Neuronal stem cell (in vitro differentiated cells): ENCODE results near the gene PRKAG3.

Experiments used
- DNase-seq: peaks from one replicate; pipeline ENCODE4 v3.0.0-alpha.2; 2013; ENCODE audit warnings: low spot score
- H2AFZ ChIP-seq: one replicate; pipeline ENCODE4 v1.6.1; 2013; ENCODE audit warnings: mild to moderate bottlenecking, low read length, inconsistent platforms
- H2AK5ac ChIP-seq: 2 replicates; pipeline ENCODE4 v1.6.1; 2013; ENCODE audit warnings: low read depth, mild to moderate bottlenecking, inconsistent platforms, low read length, moderate library complexity, mixed read lengths
- H2BK120ac ChIP-seq: 2 replicates; pipeline ENCODE4 v1.6.1; 2013; ENCODE audit warnings: low read depth, mild to moderate bottlenecking, inconsistent platforms, low read length, moderate library complexity, mixed read lengths
- H2BK12ac ChIP-seq: one replicate; pipeline ENCODE4 v1.6.1; 2013; ENCODE audit warnings: low read length, inconsistent platforms
- H2BK15ac ChIP-seq: 2 replicates; pipeline ENCODE4 v1.6.1; 2013; ENCODE audit warnings: mild to moderate bottlenecking, low read length, inconsistent platforms, mixed read lengths
- H2BK5ac ChIP-seq: one replicate; pipeline ENCODE4 v1.6.1; 2013; ENCODE audit warnings: inconsistent platforms, mild to moderate bottlenecking, low read length, moderate library complexity
- H3K14ac ChIP-seq: one replicate; pipeline ENCODE4 v1.6.1; 2013; ENCODE audit warnings: low read length, inconsistent platforms
- H3K18ac ChIP-seq: 2 replicates; pipeline ENCODE4 v1.6.1; 2013; ENCODE audit warnings: low read length, inconsistent platforms
- H3K23ac ChIP-seq: 2 replicates; pipeline ENCODE4 v1.6.1; 2013; ENCODE audit warnings: low read depth, mild to moderate bottlenecking, mixed read lengths, low read length, inconsistent platforms; ENCODE audit not compliant: poor library complexity
- H3K27ac ChIP-seq: replicated peaks from 3 replicates; pipeline ENCODE4 v1.5.1; 2013; ENCODE audit warnings: low read length, inconsistent platforms
- H3K27me3 ChIP-seq, 3 experiments: 2 replicates each; pipeline ENCODE4 v1.6.1; 2013; ENCODE audit warnings: low read length in 3 of 3, mild to moderate bottlenecking in 2 of 3, inconsistent platforms in 1 of 3, low read depth in 1 of 3, mixed read lengths in 1 of 3, moderate library complexity in 1 of 3; ENCODE audit not compliant: control insufficient read depth in 3 of 3, insufficient read depth in 3 of 3
- H3K36me3 ChIP-seq, 2 donors: replicated peaks in 1 of 2; 2 replicates each; pipeline ENCODE4 v1.6.1; 2013; ENCODE audit warnings: low read length in 2 of 2; ENCODE audit not compliant: control insufficient read depth in 2 of 2, insufficient read depth in 2 of 2
- H3K4ac ChIP-seq: 2 replicates; pipeline ENCODE4 v1.6.1; 2013; ENCODE audit warnings: inconsistent platforms, mild to moderate bottlenecking, low read length, moderate library complexity
- H3K4me1 ChIP-seq, 2 donors: 1 replicate in 1 of 2; 2 replicates in 1 of 2; pipeline ENCODE4 v1.6.1; 2013; ENCODE audit warnings: low read length in 2 of 2, low read depth in 1 of 2; ENCODE audit not compliant: control insufficient read depth in 2 of 2, insufficient read depth in 1 of 2
- H3K4me2 ChIP-seq: one replicate; pipeline ENCODE4 v1.6.1; 2013; ENCODE audit warnings: mild to moderate bottlenecking, low read length, inconsistent platforms; ENCODE audit not compliant: insufficient read depth, poor library complexity, severe bottlenecking
- H3K4me3 ChIP-seq, 2 donors: 2 replicates each; pipeline ENCODE4 v1.5.1; 2013; ENCODE audit warnings: low read length in 2 of 2, mild to moderate bottlenecking in 2 of 2, inconsistent platforms in 1 of 2, moderate library complexity in 1 of 2
- H3K79me1 ChIP-seq: one replicate; pipeline ENCODE4 v1.6.1; 2013; ENCODE audit warnings: low read depth, mild to moderate bottlenecking, inconsistent platforms, low read length, moderate library complexity
- H3K9ac ChIP-seq: one replicate; pipeline ENCODE4 v1.6.1; 2013; ENCODE audit warnings: mild to moderate bottlenecking, low read depth, low read length, inconsistent platforms; ENCODE audit not compliant: poor library complexity
- H3K9me3 ChIP-seq, 2 donors: replicated peaks in 1 of 2; 2 replicates each; pipeline versions ENCODE3 to v1.6.1; 2013; ENCODE audit warnings: low read length in 2 of 2, mild to moderate bottlenecking in 2 of 2, inconsistent platforms in 1 of 2, low read depth in 1 of 2, mixed read lengths in 1 of 2, moderate library complexity in 1 of 2; ENCODE audit not compliant: control insufficient read depth in 2 of 2, insufficient read depth in 1 of 2
- H4K8ac ChIP-seq: one replicate; pipeline ENCODE4 v1.6.1; 2013; ENCODE audit warnings: low read depth, mild to moderate bottlenecking, inconsistent platforms, low read length, moderate library complexity
- H4K91ac ChIP-seq: one replicate; pipeline ENCODE4 v1.6.1; 2013; ENCODE audit warnings: low read length, low read depth, mild to moderate bottlenecking, inconsistent platforms; ENCODE audit not compliant: poor library complexity
- WGBS, 2 donors: extraction: QIAGEN DNeasy Blood & Tissue Kit; methylation state at CpG; one replicate each; pipeline ENCODE4 v1.1.7; 2013; ENCODE audit warnings: missing lambda C conversion rate in 2 of 2, mixed read lengths in 1 of 2; ENCODE audit not compliant: insufficient read length in 2 of 2, insufficient replicate concordance in 1 of 2; ENCODE audit errors: extremely low coverage in 2 of 2; 5-methylcytosine and 5-hydroxymethylcytosine counted together

Gene PRKAG3

GRCh38 chr2:218856167-218856895, 24.7 kb upstream of the PRKAG3 start:
- Histone ChIP-seq H2AK5ac (no peak overlapping the region), H3K4me3 (no peak overlapping the region), H3K18ac (no peak overlapping the region), H4K8ac (no peak overlapping the region), H3K27ac (no peak overlapping the region), H3K4me2 (no peak overlapping the region), H2BK15ac (no peak overlapping the region), H3K14ac (no peak overlapping the region), H3K36me3 (no peaks in the 10 kb centered on the region), H2AFZ (no peak overlapping the region), H3K4ac (no peak overlapping the region), H3K79me1 (no peaks in the 10 kb centered on the region), H3K23ac (no peak overlapping the region), H2BK120ac (no peak overlapping the region), H3K4me1 (peaks cover 12 to 13% of the 10 kb centered on the region in 2 donors), H4K91ac (no peak overlapping the region), H3K9me3 (no peaks in the 10 kb centered on the region), H2BK12ac (no peak overlapping the region), H3K27me3 (peaks cover 40 to 86% (median 79%) of the 10 kb centered on the region in 3 experiments), H2BK5ac (no peak overlapping the region), H3K9ac (no peak overlapping the region)
- WGBS, 2 donors: no CpG with 5 or more reads among the region's 12 CpGs
- no peak for DNase-seq

DNA sequence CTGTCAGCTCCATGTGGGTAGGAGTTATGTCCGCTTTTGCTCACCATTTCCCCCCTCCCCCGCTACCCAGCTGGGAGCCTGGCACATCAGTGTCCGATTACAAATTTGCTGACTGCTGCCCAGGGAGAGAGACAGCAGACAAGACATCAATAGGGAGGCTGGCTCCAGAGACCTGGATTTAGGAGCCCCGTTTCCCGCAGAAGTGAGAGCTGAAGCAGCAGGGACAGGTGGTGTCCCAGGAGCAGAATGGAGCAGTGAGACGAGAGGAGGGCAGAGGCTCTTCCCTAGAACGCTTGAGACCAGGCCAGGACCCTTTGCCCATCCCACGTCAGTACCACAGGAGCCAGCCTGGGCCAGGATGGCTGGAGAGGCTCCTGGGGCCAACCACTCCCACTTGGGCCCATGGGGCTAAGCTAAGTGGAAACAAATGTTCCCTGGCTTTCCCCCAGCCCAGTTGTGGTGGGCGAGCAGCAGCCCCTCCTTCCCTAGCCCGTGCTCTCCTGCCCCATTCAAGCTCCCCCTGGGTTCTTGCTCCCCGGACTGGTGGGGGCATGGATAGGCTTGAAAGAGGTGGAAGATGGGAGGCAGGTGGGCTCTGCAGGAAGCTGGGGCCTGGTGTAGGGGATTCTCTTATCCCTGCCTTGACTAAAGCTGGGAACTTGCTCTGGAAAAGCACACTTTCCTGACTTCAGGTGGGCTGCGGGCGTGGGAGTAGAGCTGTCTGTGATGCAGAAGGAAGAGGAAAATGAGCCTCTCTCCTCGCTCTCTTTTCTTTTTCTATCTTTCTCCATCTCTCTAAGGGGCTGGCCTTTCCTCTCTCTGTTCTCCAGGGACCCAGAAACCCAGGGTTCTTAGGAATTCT, 23.9 kb upstream of the PRKAG3 start:
- no CpG with 5 or more reads among the region's 14 CpGs for WGBS, 2 donors
- Histone ChIP-seq H2BK120ac (no peak overlapping the region), H3K9ac (no peak overlapping the region), H3K14ac (peak overlapping the region; percentile 26), H3K27ac (no peak overlapping the region), H3K36me3 (no peaks in the 10 kb centered on the region), H2BK15ac (no peak overlapping the region), H3K4ac (no peak overlapping the region), H3K18ac (no peak overlapping the region), H2AFZ (no peak overlapping the region), H2AK5ac (no peak overlapping the region), H3K79me1 (no peaks in the 10 kb centered on the region), H2BK5ac (no peak overlapping the region), H2BK12ac (no peak overlapping the region), H3K9me3 (no peaks in the 10 kb centered on the region), H3K4me2 (no peak overlapping the region), H3K23ac (no peak overlapping the region), H3K4me3 (no peak overlapping the region), H3K27me3 (peaks cover 40 to 87% (median 74%) of the 10 kb centered on the region in 3 experiments), H3K4me1 (peaks cover 10 to 12% of the 10 kb centered on the region in 2 donors), H4K91ac (no peak overlapping the region), H4K8ac (no peak overlapping the region)
- DNase-seq: no peak

DNA sequence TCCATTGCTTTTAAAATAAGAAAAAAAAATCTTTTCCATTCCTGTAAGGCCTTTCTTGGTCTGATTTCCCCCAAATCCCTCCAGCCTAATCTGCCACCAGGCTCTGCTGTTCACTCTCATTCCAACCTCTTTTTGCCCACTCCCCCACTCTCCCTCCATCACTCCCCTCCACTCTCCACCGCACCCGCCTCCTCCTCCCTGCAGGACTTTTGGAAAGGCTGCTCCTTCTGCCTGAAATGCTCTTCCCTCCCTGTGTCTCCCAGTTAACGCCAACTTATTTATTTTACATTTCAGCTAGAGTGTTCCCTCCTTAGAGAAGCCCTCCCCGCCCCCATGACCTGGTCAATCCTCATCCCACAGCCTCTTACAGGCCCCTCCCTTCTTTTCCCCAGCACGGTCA, 23.3 kb upstream of the PRKAG3 start:
- H3K4me3 ChIP-seq: no peak overlapping the region
- H3K36me3 ChIP-seq: no peaks in the 10 kb centered on the region
- H3K4ac ChIP-seq: no peak overlapping the region
- no peak overlapping the region for H3K4me2 ChIP-seq
- H3K14ac ChIP-seq: no peak overlapping the region
- no CpG with 5 or more reads among the region's 5 CpGs for WGBS, 2 donors
- H3K27me3 ChIP-seq: peaks cover 33 to 80% (median 67%) of the 10 kb centered on the region in 3 experiments
- H3K27ac ChIP-seq: no peak overlapping the region
- H4K8ac ChIP-seq: no peak overlapping the region
- H2BK5ac ChIP-seq: no peak overlapping the region
- no peak overlapping the region for H2BK15ac ChIP-seq
- no peaks in the 10 kb centered on the region for H3K79me1 ChIP-seq
- peaks cover 6% of the 10 kb centered on the region in 2 donors for H3K4me1 ChIP-seq
- H4K91ac ChIP-seq: no peak overlapping the region
- H2BK12ac ChIP-seq: no peak overlapping the region
- no peak overlapping the region for H2AK5ac ChIP-seq
- no peak for DNase-seq
- H3K18ac ChIP-seq: no peak overlapping the region
- H3K9ac ChIP-seq: no peak overlapping the region
- H2BK120ac ChIP-seq: no peak overlapping the region
- no peak overlapping the region for H3K23ac ChIP-seq
- no peaks in the 10 kb centered on the region for H3K9me3 ChIP-seq
- H2AFZ ChIP-seq: no peak overlapping the region

GRCh38 chr2:218853766-218854165, 22.2 kb upstream of the PRKAG3 start:
- Histone ChIP-seq H3K27me3 (peaks cover 24 to 71% (median 57%) of the 10 kb centered on the region in 3 experiments), H3K9ac (no peak overlapping the region), H4K91ac (no peak overlapping the region)

More at GRCh38 chr2:218853766-218854165, 22.2 kb upstream of the PRKAG3 start:
- Histone ChIP-seq H3K79me1 (no peaks in the 10 kb centered on the region), H3K36me3 (no peaks in the 10 kb centered on the region), H3K23ac (no peak overlapping the region), H3K4me1 (peaks cover 0 to 5% of the 10 kb centered on the region in 2 donors), H3K4me2 (no peak overlapping the region), H3K4ac (no peak overlapping the region), H2BK12ac (no peak overlapping the region), H2BK120ac (no peak overlapping the region), H2BK15ac (no peak overlapping the region), H4K8ac (no peak overlapping the region), H3K9me3 (no peaks in the 10 kb centered on the region), H2AK5ac (no peak overlapping the region), H3K18ac (no peak overlapping the region), H2AFZ (no peak overlapping the region), H3K14ac (no peak overlapping the region), H2BK5ac (no peak overlapping the region), H3K27ac (no peak overlapping the region), H3K4me3 (no peak overlapping the region)
- no peak for DNase-seq
- WGBS, 2 donors: no CpG with 5 or more reads among the region's 5 CpGs
